Colonic mucosa (tissue), 4 donors: ENCODE results near the gene ATXN2L. TPM values are rescaled to one million over a fixed set of nuclear protein-coding genes. Genes with fewer than 3 reads are reported as not detected.
"Not testable (repeated sequence)": the region's sequence is repeated elsewhere in the genome, so short reads cannot be mapped to it uniquely, and the experiment has no call there.

Experiments
- DNase-seq: peaks from one replicate; pipeline ENCODE4 v3.0.0-alpha.2; 2020
- H3K27ac ChIP-seq: fragments of 200-600 bp; one replicate; pipeline ENCODE4 v1.8.0; 2021
- H3K27me3 ChIP-seq: fragments of 200-600 bp; one replicate; pipeline ENCODE4 v1.8.0; 2021
- H3K36me3 ChIP-seq: fragments of 200-600 bp; one replicate; pipeline ENCODE4 v1.8.0; 2021
- H3K4me1 ChIP-seq: fragments of 200-600 bp; one replicate; pipeline ENCODE4 v1.8.0; 2021; ENCODE audit warnings: mild to moderate bottlenecking
- H3K4me3 ChIP-seq: fragments of 200-600 bp; one replicate; pipeline ENCODE4 v1.8.0; 2021
- H3K9ac ChIP-seq, 2 donors: one replicate each; pipeline ENCODE4 v1.7.0; 2013; ENCODE audit warnings: control low read depth in 2 of 2, low read depth in 2 of 2, low read length in 2 of 2
- H3K9me3 ChIP-seq: fragments of 200-600 bp; one replicate; pipeline ENCODE4 v1.8.0; 2021
- CTCF ChIP-seq: fragments of 200-600 bp; IDR thresholded peaks from one replicate; pipeline ENCODE4 v1.8.0; 2022; ENCODE audit warnings: antibody characterized with exemption, mild to moderate bottlenecking
- intact Hi-C: fragments of 100-400 bp; cut with DNase I; formaldehyde crosslinking; loops from one replicate; pipeline ENCODE4 v1.14.1; 2022
- total RNA-seq, 2 donors: library from RNA; stranded (reverse); fragmentation: NEBNext Ultra II Directional in 1 of 2; extraction: Animal tissue kit (Norgen Biotek cat#: 25700) in 1 of 2; gene quantifications; one replicate each; pipeline ENCODE4 v1.2.1, GENCODE V29; 2021
- donor health status: healthy.
- donor health status: DM: no; HTN: no; CAD: no.
- donor health status: DM: no; HTN: no; CAD: no.

ATXN2L gene
- total RNA-seq, result 100 to 1,000 TPM in 1 of 2 donors, 10 to 100 TPM in 1; 85.3 to 134 TPM

GRCh38 chr16:28822520-28823290, at the start of gene ATXN2L:
Gene ATXN2L (plus strand): TSS chr16:28822999. CDS start chr16:28823260, 261 bp downstream.
- intact Hi-C loops, result loop anchor here (10.0 kb wide), 1 partner anchor 122 kb away; no protein-coding TSS in a partner anchor
- Histone ChIP-seq H3K27ac (peak within 1 kb of the TSS; percentile 100), H3K27me3 (no peaks in the 10 kb centered on the region), H3K4me1 (peaks cover 15% of the 10 kb centered on the region), H3K36me3 (peaks cover 10% of the 10 kb centered on the region), H3K9me3 (no peaks in the 10 kb centered on the region), H3K4me3 (peak within 1 kb of the TSS; percentile 99), H3K9ac (peak within 1 kb of the TSS; percentile 84 to 99)
- peak; percentile 92 for DNase-seq
- no peak for TF ChIP-seq CTCF

GRCh38 chr16:28781697-28782096, 41.1 kb upstream of the ATXN2L start:
- H3K9ac ChIP-seq, H3K36me3 ChIP-seq, H3K4me3 ChIP-seq, H3K27me3 ChIP-seq, DNase-seq, H3K9me3 ChIP-seq, intact Hi-C loops, H3K27ac ChIP-seq, H3K4me1 ChIP-seq: not testable (repeated sequence)

DNA sequence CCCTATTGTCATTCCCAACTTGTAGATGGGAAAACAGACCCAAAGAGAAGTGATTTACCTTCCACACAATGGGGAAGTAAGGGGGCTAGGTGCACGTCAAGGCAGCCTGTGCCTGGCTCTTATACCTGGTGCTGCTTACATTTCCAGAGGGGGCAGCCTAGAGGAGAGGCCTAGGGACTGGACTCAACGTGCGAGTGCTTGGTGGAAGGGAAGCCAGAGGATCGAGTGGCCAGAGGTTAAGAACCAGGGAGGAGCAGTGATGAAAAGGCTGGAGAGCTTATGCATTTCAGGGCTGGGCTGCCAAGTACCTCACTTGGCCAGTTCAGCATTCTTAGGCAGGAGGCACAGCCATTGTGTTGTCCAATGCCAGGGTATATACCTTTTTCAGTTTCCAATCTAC, 40.4 kb upstream of the ATXN2L start:
- H3K9me3 ChIP-seq, H3K9ac ChIP-seq, DNase-seq, H3K4me3 ChIP-seq, H3K36me3 ChIP-seq, H3K27me3 ChIP-seq, intact Hi-C loops, H3K27ac ChIP-seq, H3K4me1 ChIP-seq: not testable (repeated sequence)

GRCh38 chr16:28802235-28803019, 20.4 kb upstream of the ATXN2L start:
- H3K9me3 ChIP-seq, H3K27me3 ChIP-seq, H3K36me3 ChIP-seq, H3K9ac ChIP-seq, DNase-seq, H3K27ac ChIP-seq, intact Hi-C loops, H3K4me1 ChIP-seq, H3K4me3 ChIP-seq: not testable (repeated sequence)

GRCh38 chr16:28807445-28808120, 15.2 kb upstream of the ATXN2L start:
- H3K4me3 ChIP-seq, H3K36me3 ChIP-seq, intact Hi-C loops, H3K9me3 ChIP-seq, DNase-seq, H3K9ac ChIP-seq, H3K4me1 ChIP-seq, H3K27me3 ChIP-seq, H3K27ac ChIP-seq: not testable (repeated sequence)

DNA sequence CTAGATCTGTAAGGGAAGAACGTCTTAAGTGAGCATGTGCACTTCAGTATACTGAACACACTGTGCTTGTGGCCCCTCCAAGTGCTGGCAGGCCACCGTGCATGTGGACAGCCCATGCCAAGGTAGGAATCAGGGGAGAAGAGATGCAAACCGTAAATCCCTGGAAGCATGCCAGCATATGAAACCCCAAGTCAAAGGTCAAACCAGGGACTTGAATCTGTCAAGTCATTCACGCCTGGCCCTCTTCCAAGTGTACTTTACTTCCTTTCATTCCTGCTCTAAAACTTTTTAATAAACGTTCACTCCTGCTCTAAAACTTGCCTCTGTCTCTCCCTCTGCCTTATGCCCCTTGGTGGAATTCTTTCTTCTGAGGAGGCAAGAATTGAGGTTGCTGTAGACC, 2.8 kb upstream of the ATXN2L start:
- H3K4me3 ChIP-seq, result no peak overlapping the region
- peak overlapping the region; percentile 57 for H3K27ac ChIP-seq
- no peaks in the 10 kb centered on the region for H3K9me3 ChIP-seq
- intact Hi-C loops, result loop anchor here (10.0 kb wide), 1 partner anchor 125 kb away; no protein-coding TSS in a partner anchor
- no peaks in the 10 kb centered on the region for H3K36me3 ChIP-seq
- peak overlapping the region in 1 of 2 donors; percentile 12 for H3K9ac ChIP-seq
- peak; percentile 83 for DNase-seq
- no peaks in the 10 kb centered on the region for H3K27me3 ChIP-seq
- peaks cover 10% of the 10 kb centered on the region for H3K4me1 ChIP-seq
- no peak for TF ChIP-seq CTCF

DNA sequence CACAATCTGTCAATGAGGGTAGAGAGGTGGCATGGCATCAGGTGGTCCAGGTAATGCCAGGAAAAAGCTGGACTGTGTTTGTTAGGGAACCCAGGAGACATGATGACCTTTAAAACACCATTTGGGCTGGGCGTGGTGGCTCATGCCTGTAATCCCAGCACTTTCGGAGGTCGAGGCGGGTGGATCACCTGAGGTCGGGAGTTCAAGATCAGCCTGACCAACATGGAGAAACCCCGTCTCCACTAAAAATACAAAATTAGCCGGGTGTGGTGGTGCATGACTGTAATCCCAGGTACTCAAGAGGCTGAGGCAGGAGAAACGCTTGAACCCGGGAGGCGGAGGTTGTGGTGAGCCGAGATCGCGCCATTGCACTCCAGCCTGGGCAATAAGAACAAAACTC, 2.3 kb upstream of the ATXN2L start:
- H3K36me3 ChIP-seq, H3K9ac ChIP-seq, H3K4me3 ChIP-seq, H3K27me3 ChIP-seq, H3K9me3 ChIP-seq: not testable (repeated sequence)
- peak; percentile 32 for DNase-seq
- Histone ChIP-seq H3K27ac (peak overlapping the region; percentile 57), H3K4me1 (peaks cover 15% of the 10 kb centered on the region)
- intact Hi-C loops, result loop anchor here (10.0 kb wide), 1 partner anchor 124 kb away; no protein-coding TSS in a partner anchor
